Ovary (tissue), 9 donors: Measurements from ENCODE around the gene FLOT1. TPM values are rescaled to one million over a fixed set of nuclear protein-coding genes. Genes with fewer than 3 reads are reported as not detected.

ENCODE experiments used
- DNase-seq, 5 donors: peaks; one replicate each; pipeline ENCODE4 v3.0.0-alpha.2; 2019 to 2020
- H3K27ac ChIP-seq, 2 donors: fragments of 200-600 bp; one replicate each; pipeline versions ENCODE4 v1.5.1 to v1.8.0; 2019 to 2022
- H3K27me3 ChIP-seq: fragments of 200-600 bp; one replicate; pipeline ENCODE4 v1.8.0; 2022
- H3K36me3 ChIP-seq: fragments of 200-600 bp; sonication (generic); one replicate; pipeline ENCODE4 v1.5.1; 2019
- H3K4me1 ChIP-seq: one replicate; pipeline ENCODE4 v1.8.1; 2013; ENCODE audit warnings: mild to moderate bottlenecking, moderate library complexity; ENCODE audit not compliant: insufficient read depth
- H3K4me3 ChIP-seq: fragments of 200-600 bp; sonication (generic); one replicate; pipeline ENCODE4 v1.5.1; 2017
- H3K9me3 ChIP-seq, 2 donors: fragments of 200-600 bp in 1 of 2; sonication (generic) in 1 of 2; one replicate each; pipeline versions ENCODE4 v1.5.1 to v1.8.1; 2013 to 2019; ENCODE audit warnings: mild to moderate bottlenecking in 1 of 2, moderate library complexity in 1 of 2
- EP300 ChIP-seq: sonication (generic); formaldehyde crosslinking; IDR thresholded peaks from one replicate; pipeline ENCODE4 v1.6.1; 2017; ENCODE audit warnings: antibody characterized with exemption
- POLR2A ChIP-seq: fragments of 450-650 bp; IDR thresholded peaks from one replicate; pipeline ENCODE4 v1.6.1; 2017; ENCODE audit warnings: antibody characterized with exemption, mild to moderate bottlenecking, moderate library complexity
- WGBS, 3 donors: extraction: QIAGEN DNeasy Blood & Tissue Kit in 1 of 3; methylation state at CpG; one replicate each; pipeline versions ENCODE4 v1.1.5 to v1.1.7; 2013 to 2017; 5-methylcytosine and 5-hydroxymethylcytosine counted together
- intact Hi-C, 4 donors: fragments of 100-400 bp; cut with DNase I; formaldehyde crosslinking; loops; one replicate each; pipeline versions ENCODE4 v1.11.0 to v1.15.1; 2022 to 2023
- polyA plus RNA-seq, 2 donors: library from polyadenylated mRNA; stranded (reverse); fragments of 200-250 nt in 1 of 2; fragments of 350-450 nt in 1 of 2; fragmentation: Illumina TruSeq in 1 of 2; extraction: RNeasy Lipid Tissue Mini Kit (QIAGEN cat#74804) in 1 of 2; gene quantifications; one replicate each; pipeline ENCODE4 v1.2.3, GENCODE V29; 2013 to 2014
- total RNA-seq, 7 donors: library from RNA; depleted of rRNA in 2 of 7; stranded (reverse); fragments of >200 nt in 2 of 7; fragmentation: NEBNext Ultra II Directional in 3 of 7; extraction: Animal tissue kit (Norgen Biotek cat#: 25700) in 3 of 7; gene quantifications; one replicate each; pipeline versions ENCODE4 v1.1.0 to v1.2.4, GENCODE V29; 2016 to 2023
- TF ChIP-seq, protein P1 (sequence below), 3 donors: fragments of 450-650 bp in 2 of 3; fragments of 200-600 bp in 1 of 3; IDR thresholded peaks; one replicate each; pipeline versions ENCODE4 v1.5.1 to v1.8.0; 2016 to 2022; ENCODE audit warnings: antibody characterized with exemption in 3 of 3, mild to moderate bottlenecking in 1 of 3
- donor health status: DM: no; HTN: no; CAD: no; lungs with moderate emphysema.
- donor health status: DM: no; HTN: no; CAD: no.
- donor health status: Bipolar disorder and iron deficiency.
- donor health status: DM: yes; HTN: yes; CAD: no.
- donor health status: DM: no; HTN: no; CAD: no.
- donor health status: DM: yes; HTN: yes; CAD: no.

FLOT1 gene
- total and polyA plus RNA-seq, 9 donors: 64.1 to 180 (median 124) TPM

GRCh38 chr6:30747902-30748769, 5.6 kb upstream of the FLOT1 start:
- intact Hi-C loops: loop anchor here (10.0 kb wide), 3 partner anchors 77 to 327 kb away; partner anchors contain the start of gene DDR1 (in 2 of the 4)
- TF ChIP-seq, protein P1, sequence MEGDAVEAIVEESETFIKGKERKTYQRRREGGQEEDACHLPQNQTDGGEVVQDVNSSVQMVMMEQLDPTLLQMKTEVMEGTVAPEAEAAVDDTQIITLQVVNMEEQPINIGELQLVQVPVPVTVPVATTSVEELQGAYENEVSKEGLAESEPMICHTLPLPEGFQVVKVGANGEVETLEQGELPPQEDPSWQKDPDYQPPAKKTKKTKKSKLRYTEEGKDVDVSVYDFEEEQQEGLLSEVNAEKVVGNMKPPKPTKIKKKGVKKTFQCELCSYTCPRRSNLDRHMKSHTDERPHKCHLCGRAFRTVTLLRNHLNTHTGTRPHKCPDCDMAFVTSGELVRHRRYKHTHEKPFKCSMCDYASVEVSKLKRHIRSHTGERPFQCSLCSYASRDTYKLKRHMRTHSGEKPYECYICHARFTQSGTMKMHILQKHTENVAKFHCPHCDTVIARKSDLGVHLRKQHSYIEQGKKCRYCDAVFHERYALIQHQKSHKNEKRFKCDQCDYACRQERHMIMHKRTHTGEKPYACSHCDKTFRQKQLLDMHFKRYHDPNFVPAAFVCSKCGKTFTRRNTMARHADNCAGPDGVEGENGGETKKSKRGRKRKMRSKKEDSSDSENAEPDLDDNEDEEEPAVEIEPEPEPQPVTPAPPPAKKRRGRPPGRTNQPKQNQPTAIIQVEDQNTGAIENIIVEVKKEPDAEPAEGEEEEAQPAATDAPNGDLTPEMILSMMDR (IDR thresholded peaks at IDR 0.05): no peak
- TF ChIP-seq POLR2A: no peak
- TF ChIP-seq EP300: no peak
- H3K36me3 ChIP-seq: no peaks in the 10 kb centered on the region
- H3K27me3 ChIP-seq: no peaks in the 10 kb centered on the region
- no peak overlapping the region for H3K27ac ChIP-seq
- DNase-seq: no peak
- H3K4me1 ChIP-seq: peaks cover 17% of the 10 kb centered on the region
- H3K4me3 ChIP-seq: no peak overlapping the region
- H3K9me3 ChIP-seq: no peaks in the 10 kb centered on the region
- 73 to 79% (median 79%) methylated on average over 6 of the region's 6 CpGs for WGBS, 3 donors

DNA sequence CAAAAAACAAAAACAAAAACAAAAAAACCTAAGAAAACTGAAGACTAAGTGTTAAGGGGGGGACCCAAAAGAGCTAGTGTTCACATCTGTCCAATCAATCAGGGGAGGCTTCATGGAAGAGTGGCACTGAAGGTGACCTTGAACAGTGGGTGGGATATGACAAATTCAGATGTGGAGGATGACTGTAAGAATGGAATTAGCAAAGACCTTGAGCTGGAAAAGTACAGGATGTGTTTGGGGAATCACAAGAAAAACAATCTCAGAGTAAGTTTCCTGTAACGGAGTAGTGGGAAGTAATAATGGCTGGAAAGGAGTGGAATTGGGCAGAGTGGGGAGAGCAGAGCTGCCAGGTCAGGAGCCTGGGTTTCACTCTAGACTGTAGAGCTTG, 4.8 kb upstream of the FLOT1 start:
- Histone ChIP-seq H3K27ac (no peak overlapping the region), H3K4me1 (peaks cover 10% of the 10 kb centered on the region)
- intact Hi-C loops: loop anchor here (10.0 kb wide), 3 partner anchors 78 to 328 kb away; partner anchors contain the start of gene DDR1 (in 2 of the 4)

GRCh38 chr6:30744054-30744805, 1.7 kb upstream of the FLOT1 start, which contains the start of gene IER3:
TSS of gene IER3 (minus strand) at chr6:30744547. CDS start at chr6:30744518, 29 bp downstream.
- intact Hi-C loops: loop anchor here (5.0 to 10.0 kb wide), 7 partner anchors 33 to 331 kb away; partner anchors contain the start of gene DDR1 (in 3 of the 4)
- Histone ChIP-seq H3K27me3 (no peaks in the 10 kb centered on the region), H3K9me3 (no peaks in the 10 kb centered on the region), H3K4me1 (peaks cover 13% of the 10 kb centered on the region), H3K36me3 (no peaks in the 10 kb centered on the region), H3K4me3 (peak within 1 kb of the TSS; percentile 60), H3K27ac (peak within 1 kb of the TSS; percentile 72 to 89)
- TF ChIP-seq EP300: no peak
- peak; percentile 35 for TF ChIP-seq POLR2A
- TF ChIP-seq, protein P1 (IDR thresholded peaks at IDR 0.05): peak; percentile 64 to 84 (median 71)
- peak; percentile 81 to 86 (median 82) for DNase-seq
- WGBS, 3 donors: 1 to 2% (median 1%) methylated on average over 35 to 54 of the region's 54 CpGs

More for the DNA sequence above, 4.8 kb upstream of the FLOT1 start:
- no peaks in the 10 kb centered on the region for H3K36me3 ChIP-seq
- DNase-seq: no peak
- no peaks in the 10 kb centered on the region for H3K27me3 ChIP-seq
- no peak overlapping the region for H3K4me3 ChIP-seq
- H3K9me3 ChIP-seq: no peaks in the 10 kb centered on the region
- TF ChIP-seq EP300 (no peak), POLR2A (no peak)
- TF ChIP-seq, protein P1 (IDR thresholded peaks at IDR 0.05): no peak
- whole genome bisulfite sequencing, 3 donors: 7 to 28% (median 9%) methylated on average over 1 of the region's 1 CpG
